Superior temporal gyrus (tissue), 1 donor: ENCODE results near the gene NT5C2.
"Not testable (repeated sequence)": the region's sequence is repeated elsewhere in the genome, so short reads cannot be mapped to it uniquely, and the experiment has no call there.

Experiments
- DNase-seq: peaks from one replicate; pipeline ENCODE4 v3.0.0-alpha.2; 2016; ENCODE audit errors: extremely low spot score

Gene NT5C2

GRCh38 chr10:103193107-103193819, at the start of gene NT5C2:
Gene NT5C2 (minus strand): TSS chr10:103193272. CDS start chr10:103174958, 18,314 bp downstream.
- DNase-seq: peak; percentile 70

- DNase-seq: peak; percentile 25
Observed at GRCh38 chr10:103241262-103242011, 48.4 kb upstream of the NT5C2 start.

GRCh38 chr10:103238506-103239252, 45.6 kb upstream of the NT5C2 start:
- no peak for DNase-seq

GRCh38 chr10:103235775-103236174, 42.7 kb upstream of the NT5C2 start:
- DNase-seq: no peak

- DNase-seq: no peak
Observed at GRCh38 chr10:103232772-103233488, 39.9 kb upstream of the NT5C2 start.

GRCh38 chr10:103232131-103232673, 39.1 kb upstream of the NT5C2 start:
- no peak for DNase-seq

- DNase-seq: no peak
Observed at GRCh38 chr10:103231047-103231551, 38.0 kb upstream of the NT5C2 start.

GRCh38 chr10:103227416-103227815, 34.3 kb upstream of the NT5C2 start:
- no peak for DNase-seq

- no peak for DNase-seq
Observed at GRCh38 chr10:103225939-103226338, 32.9 kb upstream of the NT5C2 start.

- not testable (repeated sequence) for DNase-seq
Observed at GRCh38 chr10:103224721-103225120, 31.6 kb upstream of the NT5C2 start.

GRCh38 chr10:103224133-103224532, 31.1 kb upstream of the NT5C2 start:
- no peak for DNase-seq

GRCh38 chr10:103216362-103216761, 23.3 kb upstream of the NT5C2 start:
- DNase-seq: not testable (repeated sequence)

GRCh38 chr10:103215601-103216000, 22.5 kb upstream of the NT5C2 start:
- DNase-seq: no peak

GRCh38 chr10:103210262-103210661, 17.2 kb upstream of the NT5C2 start:
- DNase-seq: not testable (repeated sequence)

GRCh38 chr10:103207643-103208042, 14.6 kb upstream of the NT5C2 start:
- not testable (repeated sequence) for DNase-seq

- DNase-seq: no peak
Observed at GRCh38 chr10:103207141-103207540, 14.1 kb upstream of the NT5C2 start.

GRCh38 chr10:103206715-103207114, 13.6 kb upstream of the NT5C2 start:
- not testable (repeated sequence) for DNase-seq

- DNase-seq: not testable (repeated sequence)
Observed at GRCh38 chr10:103205401-103205800, 12.3 kb upstream of the NT5C2 start.

- no peak for DNase-seq
Observed at GRCh38 chr10:103204353-103205255, 11.5 kb upstream of the NT5C2 start.

- no peak for DNase-seq
Observed at GRCh38 chr10:103203466-103203865, 10.4 kb upstream of the NT5C2 start.
